Measurements from ENCODE around the gene TRPM2.

DNA sequence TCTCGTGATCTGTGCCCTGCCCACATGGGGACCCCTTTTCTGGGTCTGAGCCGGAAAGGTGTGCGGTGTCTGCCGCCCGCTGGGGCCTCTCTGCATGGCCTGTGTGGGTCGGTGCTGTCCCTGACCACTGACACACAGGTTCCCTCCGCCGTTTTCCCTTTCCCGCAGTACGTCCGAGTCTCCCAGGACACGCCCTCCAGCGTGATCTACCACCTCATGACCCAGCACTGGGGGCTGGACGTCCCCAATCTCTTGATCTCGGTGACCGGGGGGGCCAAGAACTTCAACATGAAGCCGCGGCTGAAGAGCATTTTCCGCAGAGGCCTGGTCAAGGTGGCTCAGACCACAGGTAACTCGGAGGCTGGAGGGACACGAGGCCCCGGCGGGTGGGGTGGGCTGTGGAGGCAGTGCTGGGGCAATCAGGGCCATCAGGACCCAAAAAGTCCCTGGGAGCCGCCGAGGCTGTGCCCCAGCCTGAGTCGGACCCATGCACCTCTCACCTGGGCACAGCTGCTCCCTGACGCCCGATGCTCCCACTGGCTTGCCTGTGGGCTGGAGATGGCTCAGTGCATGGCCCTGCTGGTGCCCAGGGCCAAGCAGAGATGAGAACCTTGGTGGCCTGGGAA lies 13.3 kb downstream of the TRPM2 start:
- TF ChIP-seq POLR2A (IDR thresholded peaks at IDR 0.05): no peak
- TF ChIP-seq, protein P1, sequence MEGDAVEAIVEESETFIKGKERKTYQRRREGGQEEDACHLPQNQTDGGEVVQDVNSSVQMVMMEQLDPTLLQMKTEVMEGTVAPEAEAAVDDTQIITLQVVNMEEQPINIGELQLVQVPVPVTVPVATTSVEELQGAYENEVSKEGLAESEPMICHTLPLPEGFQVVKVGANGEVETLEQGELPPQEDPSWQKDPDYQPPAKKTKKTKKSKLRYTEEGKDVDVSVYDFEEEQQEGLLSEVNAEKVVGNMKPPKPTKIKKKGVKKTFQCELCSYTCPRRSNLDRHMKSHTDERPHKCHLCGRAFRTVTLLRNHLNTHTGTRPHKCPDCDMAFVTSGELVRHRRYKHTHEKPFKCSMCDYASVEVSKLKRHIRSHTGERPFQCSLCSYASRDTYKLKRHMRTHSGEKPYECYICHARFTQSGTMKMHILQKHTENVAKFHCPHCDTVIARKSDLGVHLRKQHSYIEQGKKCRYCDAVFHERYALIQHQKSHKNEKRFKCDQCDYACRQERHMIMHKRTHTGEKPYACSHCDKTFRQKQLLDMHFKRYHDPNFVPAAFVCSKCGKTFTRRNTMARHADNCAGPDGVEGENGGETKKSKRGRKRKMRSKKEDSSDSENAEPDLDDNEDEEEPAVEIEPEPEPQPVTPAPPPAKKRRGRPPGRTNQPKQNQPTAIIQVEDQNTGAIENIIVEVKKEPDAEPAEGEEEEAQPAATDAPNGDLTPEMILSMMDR (IDR thresholded peaks at IDR 0.05): no peak

All from esophagus squamous epithelium (tissue), 4 donors.